Thyroid gland (tissue), 4 donors: ENCODE measurements around the gene PEX14. TPM values are rescaled to one million over a fixed set of nuclear protein-coding genes. Genes with fewer than 3 reads are reported as not detected.
A peak's percentile ranks its signal among the peaks of the same experiment; 100 is the strongest.

ENCODE experiments used
- DNase-seq, 2 donors: peaks; one replicate each; pipeline ENCODE4 v3.0.0-alpha.2; 2019
- H3K27ac ChIP-seq, 3 donors: fragments of 200-600 bp; sonication (generic); 1 replicate in 2 of 3; 2 replicates in 1 of 3; pipeline ENCODE4 v1.5.1; 2016 to 2019; ENCODE audit warnings: mild to moderate bottlenecking in 1 of 3, moderate library complexity in 1 of 3
- H3K27me3 ChIP-seq: fragments of 200-600 bp; sonication (generic); one replicate; pipeline ENCODE4 v1.5.1; 2019
- H3K36me3 ChIP-seq, 2 donors: fragments of 200-600 bp; sonication (generic); one replicate each; pipeline ENCODE4 v1.5.1; 2016 to 2019
- H3K4me1 ChIP-seq, 2 donors: fragments of 200-600 bp; sonication (generic); one replicate each; pipeline ENCODE4 v1.5.1; 2017 to 2019
- H3K4me3 ChIP-seq, 3 donors: fragments of 200-600 bp; sonication (generic); replicated peaks in 1 of 3; 1 replicate in 2 of 3; 2 replicates in 1 of 3; pipeline ENCODE4 v1.5.1; 2016; ENCODE audit warnings: mild to moderate bottlenecking in 1 of 3
- H3K9me3 ChIP-seq: fragments of 200-600 bp; sonication (generic); one replicate; pipeline ENCODE4 v1.5.1; 2017
- CTCF ChIP-seq, 6 experiments: fragments of 200-600 bp in 3 of 6; fragments of 450-650 bp in 3 of 6; sonication (generic) in 3 of 6; IDR thresholded peaks; one replicate each; pipeline ENCODE4 v1.5.1; 2016 to 2019; ENCODE audit warnings: antibody characterized with exemption in 6 of 6, mild to moderate bottlenecking in 2 of 6, inconsistent platforms in 1 of 6, moderate library complexity in 1 of 6
- POLR2A ChIP-seq, 2 donors: fragments of 450-650 bp; IDR thresholded peaks; one replicate each; pipeline ENCODE4 v1.6.1; 2017; ENCODE audit warnings: antibody characterized with exemption in 2 of 2, mild to moderate bottlenecking in 2 of 2, moderate library complexity in 1 of 2
- WGBS, 2 donors: methylation state at CpG; one replicate each; pipeline ENCODE4 v1.1.5; 2017; 5-methylcytosine and 5-hydroxymethylcytosine counted together
- intact Hi-C: fragments of 100-400 bp; cut with DNase I; formaldehyde crosslinking; loops from one replicate; pipeline ENCODE4 v1.15.1; 2023
- total RNA-seq, 4 donors: library from RNA; depleted of rRNA; stranded (reverse); fragments of >200 nt; gene quantifications; one replicate each; pipeline ENCODE4 v1.2.3, GENCODE V29; 2016

The PEX14 gene
- total RNA-seq, 4 donors from 2014 or later: 14.0 to 28.4 (median 20.7) TPM

DNA sequence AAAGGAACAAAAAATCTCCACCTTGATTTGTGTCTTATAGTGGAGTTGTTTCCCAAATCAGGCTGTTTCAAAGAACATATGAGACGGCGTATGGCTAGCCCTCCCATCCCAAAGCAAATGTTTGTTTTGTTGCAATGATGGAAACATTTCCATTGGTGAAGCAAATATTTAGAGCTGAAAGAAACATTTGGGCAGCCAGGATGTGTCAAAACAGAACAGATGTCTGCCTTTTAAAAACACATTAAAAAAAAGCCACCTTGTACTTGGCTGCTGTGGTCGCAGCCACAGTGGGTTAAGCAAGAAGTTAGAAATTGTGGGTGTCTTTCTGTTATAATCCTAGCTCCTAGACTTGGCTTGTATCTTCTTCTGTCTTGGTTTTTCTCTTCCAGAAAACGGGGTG is 116.3 kb downstream of the PEX14 start:
- TF ChIP-seq CTCF (IDR thresholded peaks at IDR 0.05) (no peak), POLR2A (IDR thresholded peaks at IDR 0.05) (no peak)
- peak overlapping the region in 2 of 3 donors; percentile 31 to 41 for H3K27ac ChIP-seq
- H3K9me3 ChIP-seq: no peaks in the 10 kb centered on the region
- H3K4me1 ChIP-seq: peaks cover 18 to 29% of the 10 kb centered on the region in 2 donors
- no peak for DNase-seq
- no peaks in the 10 kb centered on the region for H3K36me3 ChIP-seq
- H3K4me3 ChIP-seq: no peak overlapping the region
- WGBS, 2 donors: 65 to 66% methylated on average over 4 of the region's 4 CpGs
- H3K27me3 ChIP-seq: no peaks in the 10 kb centered on the region
- intact Hi-C loops: no loop called here

DNA sequence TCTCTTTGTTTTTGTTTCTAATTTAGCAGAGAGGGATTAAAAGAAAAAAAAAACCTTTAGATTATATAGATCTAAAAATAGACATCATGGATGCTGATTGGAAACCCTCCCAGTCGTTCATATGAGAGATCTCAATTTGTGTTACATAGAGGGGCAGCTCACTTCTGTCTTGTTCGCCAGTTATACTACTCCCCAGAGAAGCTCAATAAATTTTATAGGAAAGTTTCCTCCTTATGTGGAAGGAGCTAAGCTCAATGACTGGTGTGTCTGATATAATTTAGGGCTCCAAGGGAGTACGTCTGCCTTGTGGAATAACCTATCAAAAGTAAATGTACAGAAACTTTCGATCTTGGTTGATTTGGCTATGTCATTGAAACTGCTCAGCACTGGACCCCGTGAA is 117.6 kb downstream of the PEX14 start:
- TF ChIP-seq CTCF (IDR thresholded peaks at IDR 0.05) (no peak), POLR2A (IDR thresholded peaks at IDR 0.05) (no peak)
- H3K4me1 ChIP-seq: peaks cover 18 to 29% of the 10 kb centered on the region in 2 donors
- WGBS, 2 donors: 53 to 58% methylated on average over 5 of the region's 5 CpGs
- intact Hi-C loops: no loop called here
- peak overlapping the region in 2 of 3 donors; percentile 1 to 64 for H3K27ac ChIP-seq
- H3K9me3 ChIP-seq: no peaks in the 10 kb centered on the region
- H3K36me3 ChIP-seq: no peaks in the 10 kb centered on the region
- no peak overlapping the region for H3K4me3 ChIP-seq
- DNase-seq: no peak
- H3K27me3 ChIP-seq: no peaks in the 10 kb centered on the region

- intact Hi-C loops: no loop called here
- no peak for DNase-seq
- TF ChIP-seq CTCF (IDR thresholded peaks at IDR 0.05): no peak
- no peak for TF ChIP-seq POLR2A (IDR thresholded peaks at IDR 0.05)
- no peaks in the 10 kb centered on the region for H3K27me3 ChIP-seq
- WGBS, 2 donors: 84 to 88% methylated on average over 11 of the region's 11 CpGs
- H3K27ac ChIP-seq: peak overlapping the region in 1 of 3 donors; percentile 1
- peaks cover 24 to 29% of the 10 kb centered on the region in 2 donors for H3K4me1 ChIP-seq
- no peak overlapping the region for H3K4me3 ChIP-seq
- H3K9me3 ChIP-seq: no peaks in the 10 kb centered on the region
- no peaks in the 10 kb centered on the region for H3K36me3 ChIP-seq
Observed at GRCh38 chr1:10593750-10594149, 119.0 kb downstream of the PEX14 start.

GRCh38 chr1:10594595-10595223 is 120.0 kb downstream of the PEX14 start:
- Histone ChIP-seq H3K27me3 (no peaks in the 10 kb centered on the region), H3K36me3 (no peaks in the 10 kb centered on the region), H3K9me3 (no peaks in the 10 kb centered on the region), H3K4me3 (no peak overlapping the region), H3K27ac (no peak overlapping the region), H3K4me1 (peaks cover 31 to 37% of the 10 kb centered on the region in 2 donors)
- TF ChIP-seq POLR2A (IDR thresholded peaks at IDR 0.05) (no peak), CTCF (IDR thresholded peaks at IDR 0.05) (no peak)
- no peak for DNase-seq
- WGBS, 2 donors: 90 to 92% methylated on average over 9 of the region's 9 CpGs
- intact Hi-C loops: no loop called here

DNA sequence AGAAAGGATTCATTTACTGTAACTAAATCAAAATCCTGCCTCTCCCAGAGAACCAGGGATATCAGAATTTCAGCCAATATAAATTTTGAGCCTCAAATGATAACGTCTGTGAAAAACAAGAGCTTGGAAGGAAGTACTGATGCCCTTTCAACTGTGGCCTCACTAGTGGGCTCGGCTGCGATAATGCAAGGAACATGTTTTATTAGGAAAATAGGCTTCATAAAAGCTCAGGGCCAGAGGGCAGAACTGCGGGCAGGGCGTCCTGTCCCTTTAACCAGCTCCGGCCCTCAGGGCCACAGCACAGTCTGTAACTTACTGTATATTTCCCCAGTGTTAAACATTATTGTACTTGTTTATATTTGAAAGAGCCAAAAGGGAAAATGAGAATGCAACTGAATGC is 122.0 kb downstream of the PEX14 start:
- WGBS, 2 donors: 79 to 86% methylated on average over 6 of the region's 6 CpGs
- intact Hi-C loops: no loop called here
- no peak overlapping the region for H3K27ac ChIP-seq
- no peak for TF ChIP-seq POLR2A (IDR thresholded peaks at IDR 0.05)
- no peak for TF ChIP-seq CTCF (IDR thresholded peaks at IDR 0.05)
- H3K4me1 ChIP-seq: peaks cover 44 to 47% of the 10 kb centered on the region in 2 donors
- no peak for DNase-seq
- no peaks in the 10 kb centered on the region for H3K9me3 ChIP-seq
- no peaks in the 10 kb centered on the region for H3K27me3 ChIP-seq
- H3K4me3 ChIP-seq: no peak overlapping the region
- H3K36me3 ChIP-seq: no peaks in the 10 kb centered on the region
